Measurements from ENCODE around the gene RFLNA. TPM values are rescaled to one million over a fixed set of nuclear protein-coding genes. Genes with fewer than 3 reads are reported as not detected.

Gene RFLNA
- total and polyA plus RNA-seq, 8 donors, result 18.2 to 294 (median 75.8) TPM

GRCh38 chr12:124328636-124329035 is 33.7 kb downstream of the RFLNA start:
- peak overlapping the region in 3 of 5 donors; percentile 53 to 76 (median 73) for H3K27ac ChIP-seq
- WGBS, 5 donors, result 72 to 82% (median 75%) methylated on average over 14 of the region's 14 CpGs
- peaks cover 77 to 100% (median 99%) of the 10 kb centered on the region in 4 donors for H3K36me3 ChIP-seq
- no peak overlapping the region for H3K4me3 ChIP-seq
- H3K27me3 ChIP-seq, result no peaks in the 10 kb centered on the region
- peaks cover 7 to 15% (median 13%) of the 10 kb centered on the region in 4 donors for H3K9me3 ChIP-seq
- DNase-seq, result no peak
- intact Hi-C loops (cut with DNase I; ENCODE audit: low total_unique reads), result no loop called here
- TF ChIP-seq CTCF (IDR thresholded peaks at IDR 0.05) (no peak), POLR2AphosphoS5 (IDR thresholded peaks at IDR 0.05) (no peak), POLR2A (IDR thresholded peaks at IDR 0.05) (no peak), EP300 (IDR thresholded peaks at IDR 0.05) (no peak)
- peaks cover 17 to 29% (median 20%) of the 10 kb centered on the region in 4 donors for H3K4me1 ChIP-seq

DNA sequence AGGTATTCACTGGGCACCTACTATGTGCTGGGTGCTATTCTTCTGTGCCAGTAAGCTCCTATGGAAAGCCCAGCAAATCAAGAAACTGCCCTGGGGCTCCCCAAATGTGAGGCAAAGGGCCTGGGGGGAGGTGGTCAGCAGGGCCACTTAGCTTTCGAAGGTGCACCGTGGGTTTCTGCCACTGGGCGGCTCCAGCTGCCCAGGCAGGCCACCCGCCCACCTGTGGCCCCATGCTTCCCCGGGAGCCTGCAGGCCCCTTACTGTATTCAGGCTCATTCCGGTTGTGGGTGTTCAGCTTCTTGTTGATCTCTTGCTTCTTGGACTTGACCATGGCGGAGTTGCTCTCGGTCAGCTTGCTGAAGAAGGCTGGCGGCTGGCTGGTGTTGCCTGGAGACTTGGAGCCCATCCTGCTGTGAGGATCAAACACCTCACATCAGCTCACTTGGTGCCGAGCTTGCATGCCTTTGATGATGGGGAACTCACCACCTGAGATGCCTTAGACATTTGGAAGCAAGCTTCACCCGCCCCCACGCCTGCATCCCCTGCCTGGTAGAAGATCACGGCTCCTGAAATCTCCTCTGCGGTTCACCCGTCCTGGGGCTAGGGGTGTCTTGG is 37.3 kb downstream of the RFLNA start:
- Histone ChIP-seq H3K4me1 (peaks cover 12 to 20% (median 14%) of the 10 kb centered on the region in 4 donors), H3K36me3 (peaks cover 84 to 100% (median 99%) of the 10 kb centered on the region in 4 donors), H3K27ac (no peak overlapping the region), H3K27me3 (no peaks in the 10 kb centered on the region), H3K4me3 (no peak overlapping the region), H3K9me3 (no peaks in the 10 kb centered on the region)
- TF ChIP-seq POLR2A (IDR thresholded peaks at IDR 0.05) (no peak), CTCF (IDR thresholded peaks at IDR 0.05) (peak in 1 of 7 experiments; percentile 8), EP300 (IDR thresholded peaks at IDR 0.05) (no peak), POLR2AphosphoS5 (IDR thresholded peaks at IDR 0.05) (no peak)
- WGBS, 5 donors, result 88 to 92% (median 89%) methylated on average over 8 to 15 of the region's 15 CpGs
- intact Hi-C loops (cut with DNase I; ENCODE audit: low total_unique reads), result no loop called here
- DNase-seq, result no peak

DNA sequence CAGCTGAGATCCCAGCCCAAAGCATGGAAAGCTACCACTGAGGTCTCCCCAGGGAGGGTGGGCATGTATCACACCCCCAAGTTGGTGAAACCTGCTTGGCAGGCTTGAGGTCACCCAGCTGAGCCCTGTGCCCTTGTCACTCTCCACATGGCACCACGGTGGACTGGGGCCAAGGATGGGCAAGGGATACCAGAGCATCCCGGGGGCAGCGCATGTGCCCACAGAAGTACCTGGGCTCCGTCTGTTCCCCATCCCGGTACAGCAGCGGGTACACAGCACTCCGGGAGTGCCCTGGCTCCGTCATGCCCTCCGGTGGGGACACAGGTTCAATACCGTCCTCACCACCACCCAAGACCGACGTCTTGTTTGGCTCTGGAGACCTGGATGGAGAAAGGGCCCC is 38.0 kb downstream of the RFLNA start:
- H3K27ac ChIP-seq, result no peak overlapping the region
- H3K27me3 ChIP-seq, result no peaks in the 10 kb centered on the region
- peaks cover 90 to 100% (median 100%) of the 10 kb centered on the region in 4 donors for H3K36me3 ChIP-seq
- WGBS, 5 donors, result 86 to 94% (median 89%) methylated on average over 5 to 12 of the region's 12 CpGs
- H3K4me1 ChIP-seq, result peaks cover 4 to 12% (median 6%) of the 10 kb centered on the region in 4 donors
- TF ChIP-seq EP300 (IDR thresholded peaks at IDR 0.05), result no peak
- no peak for TF ChIP-seq CTCF (IDR thresholded peaks at IDR 0.05)
- TF ChIP-seq POLR2A (IDR thresholded peaks at IDR 0.05), result no peak
- TF ChIP-seq POLR2AphosphoS5 (IDR thresholded peaks at IDR 0.05), result no peak
- intact Hi-C loops (cut with DNase I; ENCODE audit: low total_unique reads), result no loop called here
- DNase-seq, result no peak
- no peak overlapping the region for H3K4me3 ChIP-seq
- H3K9me3 ChIP-seq, result no peaks in the 10 kb centered on the region

GRCh38 chr12:124333724-124334123 is 38.8 kb downstream of the RFLNA start:
- peaks cover 0 to 4% (median 0%) of the 10 kb centered on the region in 4 donors for H3K4me1 ChIP-seq
- 80 to 87% (median 84%) methylated on average over 8 to 20 of the region's 20 CpGs for WGBS, 5 donors
- no peak overlapping the region for H3K4me3 ChIP-seq
- no peak overlapping the region for H3K27ac ChIP-seq
- peaks cover 87 to 100% (median 100%) of the 10 kb centered on the region in 4 donors for H3K36me3 ChIP-seq
- H3K27me3 ChIP-seq, result no peaks in the 10 kb centered on the region
- intact Hi-C loops (cut with DNase I; ENCODE audit: low total_unique reads), result no loop called here
- no peak for TF ChIP-seq POLR2AphosphoS5 (IDR thresholded peaks at IDR 0.05)
- TF ChIP-seq POLR2A (IDR thresholded peaks at IDR 0.05), result no peak
- TF ChIP-seq EP300 (IDR thresholded peaks at IDR 0.05), result no peak
- no peak for TF ChIP-seq CTCF (IDR thresholded peaks at IDR 0.05)
- H3K9me3 ChIP-seq, result no peaks in the 10 kb centered on the region
- DNase-seq, result no peak
